HL-60 (cell line): ENCODE results near the gene ADGRG6.

Experiments
- DNase-seq, 2 experiments: peaks; one replicate each; pipeline ENCODE4 v3.0.0-alpha.2; 2010 to 2020; ENCODE audit warnings: low read depth in 1 of 2, low spot score in 1 of 2
- H3K27ac ChIP-seq: fragments of 250-450 bp; sonication (Bioruptor Pico); replicated peaks from 2 replicates; pipeline ENCODE4 v1.5.1; 2020; ENCODE audit warnings: mild to moderate bottlenecking, moderate library complexity
- H3K27me3 ChIP-seq: fragments of 250-450 bp; sonication (Bioruptor Pico); 2 replicates; pipeline ENCODE4 v1.5.1; 2021; ENCODE audit warnings: mild to moderate bottlenecking, moderate library complexity; ENCODE audit not compliant: insufficient read depth, poor library complexity, severe bottlenecking
- H3K4me3 ChIP-seq: replicated peaks from 2 replicates; pipeline ENCODE4 v1.5.1; 2011; ENCODE audit warnings: mild to moderate bottlenecking, control low read depth, low read length; ENCODE audit not compliant: insufficient read depth
- CTCF ChIP-seq: IDR thresholded peaks from one replicate; pipeline ENCODE4 v1.5.1; 2011; ENCODE audit warnings: low read length, control low read depth, inconsistent platforms; ENCODE audit not compliant: insufficient read depth
- GABPA ChIP-seq: IDR thresholded peaks from 2 replicates; pipeline ENCODE4 v1.6.1; 2012; ENCODE audit warnings: low read depth
- POLR2AphosphoS5 ChIP-seq: IDR thresholded peaks from 2 replicates; pipeline ENCODE4 v1.6.1; 2012; ENCODE audit warnings: low read depth
- REST ChIP-seq: IDR thresholded peaks from 2 replicates; pipeline ENCODE4 v1.6.1; 2012; ENCODE audit warnings: low read depth; ENCODE audit not compliant: insufficient replicate concordance
- SPI1 ChIP-seq: IDR thresholded peaks from 2 replicates; pipeline ENCODE4 v1.6.1; 2012; ENCODE audit warnings: low read depth, mild to moderate bottlenecking, borderline replicate concordance

Gene ADGRG6

GRCh38 chr6:142323377-142323776 lies 21.6 kb downstream of the ADGRG6 start:
- H3K27ac ChIP-seq, result no peak overlapping the region
- no peak overlapping the region for H3K4me3 ChIP-seq
- H3K27me3 ChIP-seq, result no peaks in the 10 kb centered on the region
- TF ChIP-seq GABPA, result no peak
- no peak for TF ChIP-seq SPI1
- TF ChIP-seq CTCF, result no peak
- no peak for TF ChIP-seq REST
- TF ChIP-seq POLR2AphosphoS5, result no peak
- no peak for DNase-seq

GRCh38 chr6:142324111-142324510 lies 22.3 kb downstream of the ADGRG6 start:
- Histone ChIP-seq H3K27me3 (no peaks in the 10 kb centered on the region), H3K4me3 (no peak overlapping the region), H3K27ac (no peak overlapping the region)
- DNase-seq, result no peak
- TF ChIP-seq REST (no peak), POLR2AphosphoS5 (no peak), CTCF (no peak), SPI1 (no peak), GABPA (no peak)

GRCh38 chr6:142325111-142325510 lies 23.3 kb downstream of the ADGRG6 start:
- Histone ChIP-seq H3K4me3 (no peak overlapping the region), H3K27ac (no peak overlapping the region), H3K27me3 (no peaks in the 10 kb centered on the region)
- TF ChIP-seq GABPA (no peak), SPI1 (no peak)
- no peak for DNase-seq

GRCh38 chr6:142326540-142326939 lies 24.7 kb downstream of the ADGRG6 start:
- H3K27ac ChIP-seq, result no peak overlapping the region
- DNase-seq, result no peak
- no peak overlapping the region for H3K4me3 ChIP-seq
- no peaks in the 10 kb centered on the region for H3K27me3 ChIP-seq
- no peak for TF ChIP-seq SPI1
- no peak for TF ChIP-seq POLR2AphosphoS5
- TF ChIP-seq CTCF, result no peak
- no peak for TF ChIP-seq REST
- no peak for TF ChIP-seq GABPA
